ENCODE data around the gene BNC2. TPM values are rescaled to one million over a fixed set of nuclear protein-coding genes. Genes with fewer than 3 reads are reported as not detected.
A peak's percentile ranks its signal among the peaks of the same experiment; 100 is the strongest.
"Not testable (repeated sequence)": the region's sequence is repeated elsewhere in the genome, so short reads cannot be mapped to it uniquely, and the experiment has no call there.

Gene BNC2
- total RNA-seq, 1 donor from 2014 or later: 19.3 TPM

- DNase-seq (ENCODE audit: low spot score): peak; percentile 67
These were observed 411.6 kb downstream of the BNC2 start for GRCh38 chr9:16458696-16459420.

GRCh38 chr9:16455842-16456241 is 414.6 kb downstream of the BNC2 start:
- DNase-seq (ENCODE audit: low spot score): no peak

GRCh38 chr9:16453390-16453789 is 417.1 kb downstream of the BNC2 start:
- DNase-seq (ENCODE audit: low spot score): no peak

GRCh38 chr9:16450578-16450977 is 419.9 kb downstream of the BNC2 start:
- peak; percentile 32 for DNase-seq (ENCODE audit: low spot score)

- no peak for DNase-seq (ENCODE audit: low spot score)
These were observed 420.4 kb downstream of the BNC2 start for GRCh38 chr9:16450043-16450442.

- peak; percentile 33 for DNase-seq (ENCODE audit: low spot score)
These were observed 421.3 kb downstream of the BNC2 start for GRCh38 chr9:16449076-16449730.

GRCh38 chr9:16447946-16448345 is 422.5 kb downstream of the BNC2 start:
- peak; percentile 89 for DNase-seq (ENCODE audit: low spot score)

GRCh38 chr9:16446636-16447035 is 423.8 kb downstream of the BNC2 start:
- peak; percentile 81 for DNase-seq (ENCODE audit: low spot score)

- DNase-seq (ENCODE audit: low spot score): no peak
These were observed 425.1 kb downstream of the BNC2 start for GRCh38 chr9:16445141-16445920.

GRCh38 chr9:16442622-16443021 is 427.8 kb downstream of the BNC2 start:
- DNase-seq (ENCODE audit: low spot score): peak; percentile 50

GRCh38 chr9:16441791-16442190 is 428.7 kb downstream of the BNC2 start:
- DNase-seq (ENCODE audit: low spot score): no peak

- DNase-seq (ENCODE audit: low spot score): not testable (repeated sequence)
These were observed 431.6 kb downstream of the BNC2 start for GRCh38 chr9:16438831-16439230.

GRCh38 chr9:16436545-16436944 is 433.9 kb downstream of the BNC2 start:
- no peak for DNase-seq (ENCODE audit: low spot score)

GRCh38 chr9:16434526-16434925 is 435.9 kb downstream of the BNC2 start:
- peak; percentile 68 for DNase-seq (ENCODE audit: low spot score)

- DNase-seq (ENCODE audit: low spot score): no peak
These were observed 437.0 kb downstream of the BNC2 start for GRCh38 chr9:16433494-16433893.

GRCh38 chr9:16431666-16432392 is 438.6 kb downstream of the BNC2 start:
- DNase-seq (ENCODE audit: low spot score): no peak

- DNase-seq (ENCODE audit: low spot score): no peak
These were observed 440.8 kb downstream of the BNC2 start for GRCh38 chr9:16429671-16430070.

GRCh38 chr9:16427873-16428427 is 442.5 kb downstream of the BNC2 start:
- no peak for DNase-seq (ENCODE audit: low spot score)

- DNase-seq (ENCODE audit: low spot score): peak; percentile 97
These were observed 443.8 kb downstream of the BNC2 start for GRCh38 chr9:16426716-16427115.

GRCh38 chr9:16425562-16426231 is 444.8 kb downstream of the BNC2 start:
- peak; percentile 67 for DNase-seq (ENCODE audit: low spot score)

GRCh38 chr9:16422114-16422513 is 448.4 kb downstream of the BNC2 start:
- no peak for DNase-seq (ENCODE audit: low spot score)
